ENCODE results near the gene TP53BP2.
"Not testable (repeated sequence)": the region's sequence is repeated elsewhere in the genome, so short reads cannot be mapped to it uniquely, and the experiment has no call there.

Gene TP53BP2

DNA sequence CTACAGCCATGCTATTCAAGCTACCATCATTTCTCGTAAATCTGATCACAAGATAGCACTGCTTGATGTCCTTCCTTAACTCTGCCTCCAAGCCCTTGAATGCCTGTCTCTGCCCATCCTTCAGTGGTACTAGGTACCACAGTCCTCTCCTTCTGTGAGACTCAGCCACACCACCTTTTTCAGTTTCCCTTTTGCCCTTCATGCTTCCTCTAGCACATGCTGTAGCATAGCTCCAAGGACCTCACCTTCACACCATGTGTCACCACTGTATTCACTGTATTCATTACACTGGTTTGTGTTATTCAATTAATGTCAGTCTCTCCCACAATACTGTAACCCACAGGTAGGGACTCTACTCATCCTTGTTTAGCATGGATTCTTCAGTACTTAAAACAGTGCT, 8.0 kb upstream of the TP53BP2 start:
- DNase-seq: no peak

DNA sequence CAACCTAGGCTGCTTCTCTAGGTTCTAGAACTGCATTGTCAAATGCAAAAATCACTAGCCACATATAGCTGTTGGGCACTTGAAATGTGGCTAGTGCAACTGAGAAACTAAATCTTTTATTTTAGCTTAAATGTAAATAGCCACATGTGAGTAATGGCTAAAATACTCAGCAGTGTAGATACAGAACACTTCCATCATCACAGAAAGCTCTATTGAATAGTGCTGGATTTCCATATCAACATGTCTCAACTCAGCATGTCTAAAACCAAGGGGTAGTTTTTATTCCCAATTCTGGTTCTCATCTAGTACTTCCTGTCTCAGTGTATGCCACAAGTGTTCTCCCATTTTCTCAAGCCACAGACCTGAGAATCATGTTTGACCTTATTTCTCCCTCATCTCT, 7.5 kb upstream of the TP53BP2 start:
- DNase-seq: no peak

DNA sequence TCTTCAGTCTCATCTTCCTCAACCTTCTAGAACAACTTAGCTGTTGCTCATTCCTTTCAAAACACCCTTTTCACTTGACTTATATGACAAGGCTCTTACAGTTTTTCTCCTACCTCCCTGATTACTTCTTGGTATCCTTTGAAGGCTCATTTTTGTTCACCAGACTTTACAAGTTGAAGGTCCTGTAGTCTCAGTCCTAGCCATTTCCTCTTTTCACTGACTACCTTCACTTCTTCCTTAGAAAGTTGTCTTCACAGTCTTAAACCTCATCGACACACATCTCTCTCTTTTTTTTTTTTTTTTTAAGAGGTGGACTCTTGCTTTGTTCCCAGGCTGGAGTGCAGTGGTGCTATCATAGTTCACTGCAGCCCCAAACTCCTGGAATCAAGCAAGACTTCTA, 6.6 kb upstream of the TP53BP2 start:
- DNase-seq: no peak

DNA sequence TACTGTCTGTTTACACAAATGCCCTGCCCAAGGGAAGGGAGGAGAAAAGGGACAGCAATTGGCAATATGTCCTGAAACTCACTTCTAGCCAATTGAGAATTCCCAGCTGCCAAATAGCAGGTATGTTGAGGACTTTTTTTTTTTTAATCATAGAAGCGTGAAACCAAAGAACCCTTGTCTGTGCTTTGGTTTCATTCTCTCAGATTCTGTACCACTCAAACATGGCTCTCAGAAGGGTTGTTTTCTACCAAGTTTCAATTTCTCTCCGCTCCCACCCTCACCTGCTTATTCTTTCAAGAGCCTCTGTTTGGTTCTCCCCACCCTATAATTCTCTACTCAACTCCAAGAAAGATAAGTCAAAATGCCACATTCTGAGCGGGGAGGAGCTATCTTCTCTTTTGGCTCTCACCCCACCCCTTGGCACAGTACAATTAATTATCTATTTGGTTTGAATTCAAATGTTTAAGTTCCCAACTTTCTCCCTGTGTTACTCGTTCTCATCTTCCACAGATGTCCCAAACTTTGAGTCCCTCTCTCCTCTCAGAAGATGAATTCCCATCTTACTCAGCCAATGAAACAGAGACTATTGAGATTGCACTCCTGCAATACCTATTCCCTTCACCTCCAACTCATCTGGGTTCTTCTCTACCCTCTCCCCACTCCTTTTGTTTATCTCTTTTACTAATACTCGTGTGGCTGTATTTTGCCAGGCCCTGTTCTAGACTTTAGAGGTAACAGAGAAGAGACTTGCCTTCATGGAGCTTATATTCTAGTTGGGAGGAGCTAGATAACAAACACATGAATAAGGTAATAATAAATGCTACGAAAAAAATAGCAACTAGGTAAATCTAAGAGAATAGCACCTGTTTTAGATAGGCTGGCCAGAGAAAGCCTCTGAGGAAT, 3.9 kb upstream of the TP53BP2 start:
- DNase-seq: no peak

DNA sequence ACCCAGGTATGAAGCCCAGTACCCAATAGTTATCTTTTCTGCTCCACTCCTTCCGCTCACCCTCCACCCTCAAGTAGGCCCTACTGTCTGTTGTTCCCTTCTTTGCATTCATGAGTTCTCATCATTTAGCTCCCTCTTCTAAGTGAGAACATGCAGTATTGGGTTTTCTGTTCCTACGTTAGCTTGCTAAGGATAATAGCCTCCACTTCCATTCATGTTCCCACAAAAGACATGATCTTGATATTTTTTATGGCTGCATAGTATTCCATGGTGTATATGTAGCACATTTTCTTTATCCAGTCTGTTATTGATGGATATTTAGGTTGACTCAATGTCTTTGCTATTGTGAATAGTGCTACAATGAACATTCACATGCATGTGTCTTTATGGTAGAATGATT, 2.8 kb upstream of the TP53BP2 start:
- DNase-seq: no peak

DNA sequence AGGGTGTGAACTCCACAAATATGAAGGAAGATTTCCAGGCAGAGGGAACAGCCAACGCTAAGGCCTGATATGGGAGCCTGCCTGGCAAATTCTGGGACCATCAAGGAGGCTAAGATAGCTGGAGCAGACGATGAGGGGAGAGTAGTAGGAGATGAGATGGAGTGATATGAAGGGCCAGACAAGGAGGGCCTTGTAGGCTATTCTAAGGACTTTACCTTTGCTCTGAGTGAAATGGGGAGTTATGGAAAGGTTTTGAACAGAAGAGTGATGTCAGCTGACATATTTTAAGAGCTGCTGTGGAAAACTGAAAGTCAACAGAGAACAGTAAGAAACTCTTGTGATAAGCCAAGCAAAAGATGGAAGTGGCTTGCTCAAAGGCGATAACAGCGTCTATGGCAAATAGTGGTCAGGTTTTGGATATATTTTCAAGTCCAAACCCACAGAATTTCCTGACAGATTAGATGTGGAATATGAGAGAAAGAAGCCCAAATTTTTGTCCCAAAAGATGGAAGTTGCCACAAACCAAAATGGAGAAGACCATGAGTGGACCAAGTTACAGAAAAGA, 2.1 kb upstream of the TP53BP2 start:
- DNase-seq: no peak

DNA sequence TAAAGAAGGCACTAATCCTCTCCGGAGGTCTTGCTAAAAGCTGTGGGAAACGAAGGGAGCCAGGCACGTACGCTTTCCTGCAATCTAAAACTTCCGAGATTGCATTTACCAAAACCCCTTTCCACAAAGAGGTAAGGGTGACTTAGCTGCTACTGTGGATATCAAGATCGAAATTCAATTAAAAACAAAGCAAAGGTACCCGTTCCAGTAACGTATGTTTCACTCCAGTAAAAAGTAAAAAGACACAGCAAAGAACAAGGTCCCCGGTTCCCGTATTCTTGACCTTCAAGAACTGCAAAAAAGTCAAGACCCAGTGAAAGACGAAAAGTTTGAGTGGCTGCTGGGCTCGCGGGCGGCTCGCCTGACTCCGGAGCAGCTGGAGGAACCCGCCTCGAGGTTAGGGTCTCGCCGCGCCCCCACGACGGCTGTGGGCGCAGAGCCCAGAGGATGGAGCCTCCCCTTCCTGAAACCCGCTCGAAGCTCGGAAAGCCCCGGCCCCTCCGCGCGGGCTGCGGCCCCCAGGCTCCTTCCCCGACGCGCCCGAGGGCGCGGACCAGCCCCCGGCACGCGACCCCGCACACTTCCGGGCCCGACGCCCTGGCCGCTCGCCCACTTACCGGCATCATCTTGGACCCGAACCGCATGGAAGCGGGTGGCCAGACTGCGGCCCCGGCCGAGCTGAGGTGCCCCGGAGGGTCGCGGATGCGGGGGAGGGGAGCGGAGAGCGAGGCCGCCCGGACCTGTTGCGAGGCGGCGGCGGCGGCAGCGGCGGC, 524 bp downstream of the TP53BP2 start:
- DNase-seq: peak; percentile 40 to 54 (median 52)

DNA sequence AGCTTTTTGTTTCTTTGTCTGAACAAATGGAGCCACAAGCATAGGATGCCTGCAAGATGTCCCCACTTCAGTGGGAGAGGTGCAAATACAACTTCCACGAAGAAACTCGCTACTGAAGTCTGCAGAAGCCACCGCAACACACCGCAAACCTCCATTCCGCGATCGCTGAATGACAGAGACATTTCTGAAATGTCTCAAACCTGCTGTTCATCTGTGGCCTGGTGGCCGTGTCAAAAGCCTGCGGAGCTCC, 1.0 kb downstream of the TP53BP2 start:
- peak in 1 of 4 experiments; percentile 19 for DNase-seq

DNA sequence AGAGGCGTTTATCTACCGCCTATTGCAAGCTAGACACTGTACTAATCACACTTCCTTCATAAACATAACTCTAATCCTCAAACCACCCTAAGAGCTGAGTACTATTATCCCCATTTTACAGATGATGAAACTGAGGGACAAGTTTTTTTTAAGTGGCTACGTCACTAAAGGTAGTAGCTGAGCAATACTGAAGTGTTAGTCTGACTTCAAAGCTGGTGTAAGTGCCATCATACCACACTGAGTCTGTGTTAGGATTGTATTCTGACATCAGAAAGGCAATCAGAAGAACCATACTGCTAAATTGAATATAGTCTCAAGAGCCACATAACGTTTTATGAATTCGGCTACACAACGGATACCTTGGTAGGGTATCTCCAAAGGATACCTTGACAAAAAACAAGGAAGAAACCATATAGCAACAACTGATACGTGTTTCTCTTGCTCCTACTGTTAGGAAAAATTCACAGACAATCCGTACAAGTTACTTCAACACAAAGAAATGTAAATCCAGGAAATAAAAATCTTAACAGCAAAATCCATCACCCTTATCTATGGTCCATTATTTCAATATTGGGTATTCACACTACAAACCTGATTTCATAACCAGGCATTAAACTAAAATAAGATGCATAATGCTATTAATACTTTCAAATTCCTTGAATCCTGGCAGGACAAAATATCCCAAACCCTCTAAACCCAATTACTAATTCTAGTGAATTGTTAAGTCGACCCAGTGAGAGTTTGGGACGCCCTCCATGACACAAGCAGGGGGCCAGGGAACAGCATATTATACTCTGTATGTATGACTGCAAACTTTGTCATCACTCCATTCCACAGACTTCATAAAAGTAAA, 1.6 kb downstream of the TP53BP2 start:
- DNase-seq: no peak

DNA sequence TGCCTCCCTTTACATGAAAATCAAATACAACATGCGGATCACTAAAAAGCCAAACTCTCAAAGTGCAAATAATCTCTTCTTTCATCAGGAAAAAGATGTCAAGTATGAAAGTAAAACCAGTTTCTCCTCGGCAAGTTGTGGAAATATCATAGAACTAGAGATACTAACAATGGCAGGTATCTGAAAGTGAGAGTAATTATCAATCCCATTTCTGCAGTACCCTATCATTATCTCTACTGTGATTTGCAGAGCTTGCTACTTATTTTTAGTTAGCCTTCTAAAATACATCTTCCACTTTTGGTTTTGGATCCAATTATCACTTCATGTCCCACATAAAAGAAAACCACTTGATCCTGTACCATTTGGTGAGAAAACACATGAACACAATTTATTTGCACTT, 3.0 kb downstream of the TP53BP2 start:
- DNase-seq: no peak

DNA sequence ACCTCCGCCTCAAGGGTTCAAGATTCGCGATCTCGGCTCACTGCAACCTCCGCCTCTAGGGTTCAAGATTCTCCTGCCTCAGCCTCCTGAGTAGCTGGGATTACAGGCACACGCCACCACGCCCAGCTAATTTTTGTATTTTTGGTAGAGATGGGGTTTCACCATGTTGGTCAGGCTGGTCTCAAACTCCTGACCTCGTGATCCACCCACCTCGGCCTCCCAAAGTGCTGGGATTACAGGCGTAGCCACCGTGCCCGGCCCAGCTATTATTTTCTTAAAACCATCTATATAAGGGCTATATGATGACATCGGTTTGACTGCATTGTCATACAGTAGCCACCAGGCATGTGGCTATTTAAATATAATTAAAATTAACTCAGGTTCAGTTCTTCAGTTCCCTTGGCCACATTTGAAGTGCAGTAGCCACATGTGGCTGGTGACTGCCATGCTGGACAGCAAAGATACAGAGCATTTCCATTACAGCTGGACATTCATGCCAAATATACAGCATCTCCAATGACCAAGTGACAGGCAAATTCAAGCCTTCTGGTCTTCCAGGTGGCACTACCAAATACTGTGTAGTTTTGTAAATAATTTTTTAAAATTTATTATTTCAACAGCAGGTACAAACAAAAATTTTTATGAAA, 3.6 kb downstream of the TP53BP2 start:
- DNase-seq: not testable (repeated sequence)

DNA sequence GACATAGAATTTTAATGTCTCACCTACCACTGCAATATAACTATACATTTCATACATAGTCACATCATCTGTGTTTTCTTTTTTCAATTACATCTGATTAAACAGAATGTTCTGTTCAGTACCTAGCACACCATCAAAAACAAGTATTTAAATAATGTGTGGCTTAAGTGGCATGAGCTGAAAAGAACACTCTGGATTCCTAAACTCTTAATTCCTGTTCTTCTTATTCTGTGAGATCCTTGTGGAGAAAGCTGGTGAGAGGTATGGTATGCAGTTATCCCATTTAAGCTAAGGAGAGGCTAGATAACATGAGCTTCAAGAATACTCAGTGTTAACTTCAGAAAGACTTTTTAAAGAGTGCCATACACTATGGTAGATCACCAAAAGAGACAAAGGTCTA, 5.5 kb downstream of the TP53BP2 start:
- no peak for DNase-seq

DNA sequence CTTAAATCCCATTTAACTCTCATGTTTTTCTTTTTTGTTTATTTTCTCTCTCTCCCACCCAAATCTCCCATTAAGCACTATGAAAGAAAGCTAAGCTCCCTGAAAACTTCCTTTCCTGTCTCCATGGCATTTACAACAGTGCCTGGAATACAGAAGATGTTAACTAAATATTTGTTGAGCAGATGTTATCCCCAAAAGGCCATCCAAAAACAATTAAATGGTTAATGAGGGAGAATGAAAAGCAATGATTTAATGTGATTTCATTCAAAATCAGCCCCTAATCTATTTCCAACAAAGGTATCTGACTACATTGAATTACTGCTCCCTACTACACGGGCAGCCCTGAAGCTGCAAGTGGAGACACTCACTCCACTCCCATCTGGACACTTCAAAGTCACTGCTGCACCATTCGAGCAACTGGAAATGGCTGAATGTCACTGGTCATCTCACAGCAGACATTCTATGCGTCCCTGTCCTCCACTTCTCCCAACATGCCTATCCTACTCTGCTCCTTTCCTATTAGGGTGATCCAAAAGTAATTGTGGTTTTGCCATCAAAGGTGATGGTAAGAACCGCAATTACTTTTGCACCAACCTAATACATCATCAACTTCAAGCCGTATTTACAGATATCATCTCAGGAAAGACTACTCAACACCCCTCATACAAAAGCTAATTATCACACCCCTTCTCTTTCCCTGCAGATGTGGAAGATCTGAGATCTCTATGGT, 7.5 kb downstream of the TP53BP2 start:
- DNase-seq: no peak

DNA sequence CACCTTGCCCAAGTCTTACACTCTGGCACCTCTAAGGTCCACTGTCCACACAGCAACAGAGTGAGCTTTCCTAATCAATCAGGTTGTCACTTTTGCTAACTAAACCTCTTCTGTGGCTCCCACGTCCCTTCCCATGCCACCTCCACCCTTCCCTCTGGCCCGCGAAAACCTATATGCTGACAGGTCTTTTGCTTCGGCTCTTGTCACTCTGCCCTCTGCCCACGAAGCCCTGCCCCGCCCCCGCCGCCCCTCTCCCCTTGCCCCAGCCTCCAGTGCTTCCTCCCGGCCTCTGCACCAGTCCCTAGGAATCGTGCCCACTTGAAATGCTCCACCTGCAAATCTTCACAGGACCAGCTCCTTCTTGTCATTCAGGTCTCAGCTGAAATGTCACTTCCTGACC, 8.1 kb downstream of the TP53BP2 start:
- DNase-seq: no peak

DNA sequence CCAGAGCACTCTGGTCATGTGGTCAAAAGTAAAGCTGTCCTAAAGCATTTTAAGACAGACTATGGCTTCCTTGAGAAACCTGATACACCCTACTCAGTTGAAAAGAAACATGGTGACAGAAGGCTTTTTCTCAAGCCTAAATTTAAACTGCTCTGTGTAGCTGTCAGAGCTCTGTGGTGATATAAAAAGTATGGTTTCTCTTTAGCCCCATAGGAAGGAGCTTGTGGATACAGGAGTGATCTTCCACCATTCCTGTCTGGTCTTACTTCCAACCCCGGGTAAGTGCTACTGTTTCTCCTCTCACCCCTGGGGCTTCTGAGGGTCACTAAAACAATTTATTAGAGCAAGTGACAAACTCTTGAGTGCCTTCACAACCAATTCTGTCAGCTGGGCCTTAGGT, 8.5 kb downstream of the TP53BP2 start:
- DNase-seq: no peak

DNA sequence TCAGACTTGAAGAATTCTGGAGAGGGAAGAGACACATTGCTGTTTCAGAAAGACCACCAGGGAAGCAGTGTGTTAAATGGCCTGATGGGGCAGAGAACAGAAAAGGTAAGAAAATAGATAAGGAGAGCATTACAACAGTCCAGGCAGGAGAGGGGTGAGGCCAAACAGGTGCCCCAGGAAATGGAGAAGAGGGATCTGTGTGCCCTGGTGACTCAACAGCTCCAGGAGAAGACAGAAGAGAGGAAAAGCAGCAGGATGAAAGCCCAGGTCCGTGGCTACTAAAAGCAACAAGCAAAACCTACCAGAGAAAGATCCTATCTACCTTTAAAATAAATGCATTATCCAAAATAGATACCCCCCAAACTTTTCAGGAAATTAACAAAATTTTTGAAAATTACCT, 9.2 kb downstream of the TP53BP2 start:
- no peak for DNase-seq

DNA sequence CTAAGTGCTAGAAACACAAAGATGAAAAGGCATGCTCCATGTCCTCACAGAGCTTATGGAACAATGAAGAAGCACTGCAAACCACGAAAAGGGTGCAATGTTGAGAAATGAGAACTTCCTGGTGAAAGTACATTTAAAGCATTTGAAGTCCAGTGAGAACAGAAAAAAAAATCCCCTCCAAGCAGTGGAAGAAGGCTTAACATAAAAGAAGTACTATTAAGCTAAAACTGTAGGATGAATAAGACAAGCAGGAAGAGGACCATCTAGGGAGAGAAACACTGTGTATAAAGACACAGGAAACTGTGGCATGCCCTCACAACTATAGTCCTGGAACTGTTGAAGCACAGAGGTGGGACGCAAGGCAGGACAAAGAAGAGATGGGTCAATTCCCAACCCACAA, 10.0 kb downstream of the TP53BP2 start:
- DNase-seq: no peak

DNA sequence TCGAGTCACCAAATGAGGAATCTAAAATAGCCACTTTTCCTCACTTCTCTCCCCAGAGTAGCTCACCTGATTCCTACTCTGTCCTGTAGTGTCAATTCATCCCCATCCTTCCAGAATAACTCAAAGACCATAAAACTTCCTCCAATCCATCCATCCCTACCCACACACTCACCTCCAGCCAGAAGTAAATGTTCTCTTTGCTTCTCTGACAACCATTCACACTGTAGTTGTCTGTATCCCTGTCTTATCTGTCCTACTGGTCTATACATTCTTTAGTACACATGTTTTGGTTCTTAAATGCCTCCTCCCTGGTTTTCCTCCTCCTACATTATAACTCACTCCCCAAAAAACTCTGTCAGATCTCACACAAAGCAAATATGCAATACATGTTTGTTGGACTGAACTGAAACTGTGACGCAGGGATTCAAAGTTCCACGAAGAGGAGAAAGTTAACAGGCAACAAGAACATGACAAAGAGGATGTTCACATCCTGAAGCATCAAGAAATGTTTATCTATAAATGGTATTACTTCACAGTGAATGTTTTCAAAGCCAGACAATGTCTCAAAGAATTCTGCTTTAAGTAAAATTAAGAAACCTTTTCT, 11.0 kb downstream of the TP53BP2 start:
- DNase-seq: no peak

DNA sequence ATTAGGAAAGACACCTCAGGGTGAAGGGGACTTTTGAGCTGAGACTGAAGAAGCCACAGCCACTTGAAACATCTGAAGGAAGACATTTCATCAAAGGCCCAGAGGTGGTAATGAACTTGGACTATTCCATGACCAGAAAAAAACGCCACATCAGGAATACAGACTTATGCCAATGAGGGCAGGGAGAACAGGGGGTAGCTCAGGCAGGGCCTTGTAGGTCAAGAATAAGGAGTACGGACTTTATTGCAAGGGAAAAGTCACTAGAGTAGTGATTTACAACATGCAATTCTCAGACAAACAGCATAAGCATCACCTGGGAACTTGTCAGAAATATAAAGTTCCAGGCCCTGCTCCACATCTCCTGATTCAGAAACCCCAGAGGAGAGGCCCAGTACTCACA, 11.8 kb downstream of the TP53BP2 start:
- no peak for DNase-seq

DNA sequence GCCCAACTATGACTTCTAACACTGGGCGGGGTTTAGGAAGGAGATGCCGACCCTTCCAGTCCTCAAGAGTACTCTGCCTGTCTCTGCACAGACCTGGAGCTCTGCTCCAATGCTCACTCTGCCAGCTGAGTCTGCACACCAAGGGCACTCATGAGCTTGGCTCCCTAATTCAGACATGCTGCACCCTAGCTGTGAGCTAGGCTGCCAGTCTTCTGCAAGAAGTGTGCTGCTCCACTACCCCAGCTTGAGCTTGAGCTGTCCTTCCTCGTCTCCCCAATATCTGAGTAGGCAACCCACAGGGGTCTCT, 13.2 kb downstream of the TP53BP2 start:
- DNase-seq: no peak

DNA sequence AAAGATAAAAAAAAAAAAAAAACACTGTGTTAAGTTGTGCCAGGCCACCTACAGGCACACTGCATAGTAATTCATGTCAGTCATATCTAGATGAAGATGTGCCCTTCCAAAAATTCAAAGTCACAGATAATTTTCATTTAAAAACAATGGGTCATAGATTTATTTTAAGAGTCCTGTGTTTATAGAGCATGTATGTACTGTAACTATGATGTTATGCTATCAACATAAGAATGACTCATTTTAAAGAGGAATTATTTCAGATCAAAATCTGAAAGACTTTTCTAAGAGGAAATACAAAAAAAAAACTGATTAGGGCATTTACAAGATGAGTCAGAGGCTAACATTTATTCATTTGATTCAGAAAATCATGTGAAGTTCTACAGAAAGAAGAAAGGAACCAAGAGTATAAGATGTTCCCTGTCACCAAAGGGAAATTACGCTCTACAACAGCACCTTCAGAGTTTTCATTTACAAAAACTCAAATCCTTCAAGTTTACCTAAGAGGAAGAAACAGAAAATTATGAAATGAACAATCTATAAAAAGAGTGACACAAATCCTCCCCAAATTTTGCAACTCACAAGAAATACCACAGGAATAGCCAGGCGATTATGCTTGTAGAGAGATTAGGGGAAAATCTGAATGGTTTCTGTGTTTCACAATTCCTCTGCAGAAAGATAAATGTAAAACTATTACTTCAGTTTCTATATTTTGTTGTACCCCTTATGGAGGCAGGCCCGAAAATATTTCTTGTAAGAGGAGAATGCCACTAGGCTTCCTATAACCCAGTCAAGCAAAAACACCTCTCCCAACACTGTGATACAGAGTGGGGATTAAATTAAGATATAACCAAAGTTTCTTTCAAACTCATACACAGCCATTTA, 13.8 kb downstream of the TP53BP2 start:
- no peak for DNase-seq

Measured in activated naive CD4-positive, alpha-beta T cell (primary cell).